Measurements from ENCODE around the gene HEATR9. TPM values are rescaled to one million over a fixed set of nuclear protein-coding genes. Genes with fewer than 3 reads are reported as not detected.
"Not testable (repeated sequence)": the region's sequence is repeated elsewhere in the genome, so short reads cannot be mapped to it uniquely, and the experiment has no call there.

Gene HEATR9
- total and polyA plus RNA-seq, 2 experiments from 2014 or later = not detected

GRCh38 chr17:35898283-35899070 lies 29.8 kb upstream of the HEATR9 start:
- no peaks in the 10 kb centered on the region for H3K9me2 ChIP-seq (replicated peaks; ENCODE audit: insufficient read depth)
- H4K20me1 ChIP-seq (ENCODE audit: insufficient read depth, poor library complexity, severe bottlenecking) = no peaks in the 10 kb centered on the region
- no peaks in the 10 kb centered on the region for H3K9me3 ChIP-seq (ENCODE audit: low read depth)
- H2AFZ ChIP-seq = no peak overlapping the region
- H3K79me2 ChIP-seq = no peaks in the 10 kb centered on the region
- no peak overlapping the region for H3K27ac ChIP-seq
- no peaks in the 10 kb centered on the region for H3K27me3 ChIP-seq
- H3K4me2 ChIP-seq = no peak overlapping the region
- H3K4me3 ChIP-seq = no peak overlapping the region
- peaks cover 8% of the 10 kb centered on the region for H3K4me1 ChIP-seq (ENCODE audit: insufficient read depth)
- TF ChIP-seq EZH2 (IDR thresholded peaks at IDR 0.05; ENCODE audit: borderline replicate concordance) = no peak
- no peak for TF ChIP-seq EZH2phosphoT487 (IDR thresholded peaks at IDR 0.05; ENCODE audit: low read depth, severe bottlenecking, unreplicated experiment)
- no peak for TF ChIP-seq CTCF (IDR thresholded peaks at IDR 0.05; ENCODE audit: poor library complexity)
- DNase-seq (ENCODE audit: low spot score) = no peak
- WGBS (ENCODE audit: low lambda C conversion rate, missing lambda C conversion rate) = 86% methylated on average over 6 of the region's 6 CpGs
- H3K36me3 ChIP-seq (replicated peaks; ENCODE audit: insufficient read depth, low read depth) = no peaks in the 10 kb centered on the region

GRCh38 chr17:35897772-35898171 lies 29.1 kb upstream of the HEATR9 start:
- not testable (repeated sequence) for H3K27ac ChIP-seq; H3K4me2 ChIP-seq; H3K27me3 ChIP-seq; H3K36me3 ChIP-seq (replicated peaks; ENCODE audit: insufficient read depth, low read depth); H4K20me1 ChIP-seq (ENCODE audit: insufficient read depth, poor library complexity, severe bottlenecking); H3K4me3 ChIP-seq; DNase-seq (ENCODE audit: low spot score); H3K79me2 ChIP-seq; H3K9me2 ChIP-seq (replicated peaks; ENCODE audit: insufficient read depth); H3K4me1 ChIP-seq (ENCODE audit: insufficient read depth); H2AFZ ChIP-seq; H3K9me3 ChIP-seq (ENCODE audit: low read depth)
- 96% methylated on average over 7 of the region's 7 CpGs for WGBS (ENCODE audit: low lambda C conversion rate, missing lambda C conversion rate)

DNA sequence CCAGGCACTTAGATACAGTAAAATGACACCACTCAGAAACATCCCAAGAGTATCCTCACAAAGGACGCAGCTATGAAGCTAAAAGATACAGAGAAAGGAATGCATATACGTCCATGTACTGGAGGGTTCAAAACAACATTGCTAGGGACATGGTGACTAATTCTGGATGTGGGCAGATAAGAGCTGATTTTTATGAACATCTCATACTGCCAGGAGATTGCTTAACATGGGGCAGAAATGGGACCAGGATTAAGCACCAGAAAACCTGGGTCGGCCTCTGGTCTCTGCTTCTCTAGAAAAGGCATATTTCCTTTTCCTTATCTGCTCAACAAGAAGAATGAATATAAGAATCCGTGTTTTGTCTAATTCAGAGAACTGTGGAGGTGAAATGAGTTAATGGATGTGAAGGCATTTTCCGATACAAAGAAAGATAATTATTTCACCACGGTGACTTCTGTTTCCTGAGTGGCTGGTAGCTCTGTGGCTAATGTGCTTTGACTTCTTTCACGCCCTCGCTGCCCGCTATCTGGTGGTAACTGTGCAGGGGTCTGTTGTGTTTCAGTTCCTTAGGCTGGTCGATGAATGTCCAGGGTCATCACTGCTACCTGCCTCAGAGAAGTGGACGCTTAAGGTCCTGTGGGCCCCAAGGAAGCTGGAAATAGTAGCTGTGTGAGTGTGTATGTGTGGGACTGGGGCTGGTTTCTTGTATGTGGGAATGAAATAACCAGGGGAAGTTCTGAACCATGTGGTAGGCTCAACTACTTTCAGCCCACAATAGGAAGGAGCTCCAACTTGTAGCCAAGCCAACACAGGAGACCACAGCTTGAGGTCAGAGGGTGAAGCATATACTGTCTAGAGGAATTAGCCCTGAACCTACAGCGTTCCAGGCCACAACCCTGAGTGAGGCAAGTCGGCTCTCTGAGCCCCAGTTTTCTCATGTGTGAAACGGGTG lies 27.2 kb upstream of the HEATR9 start:
- H3K79me2 ChIP-seq = no peaks in the 10 kb centered on the region
- H3K4me3 ChIP-seq = no peak overlapping the region
- H3K27me3 ChIP-seq = no peaks in the 10 kb centered on the region
- no peak overlapping the region for H2AFZ ChIP-seq
- no peaks in the 10 kb centered on the region for H3K9me2 ChIP-seq (replicated peaks; ENCODE audit: insufficient read depth)
- peaks cover 8% of the 10 kb centered on the region for H3K4me1 ChIP-seq (ENCODE audit: insufficient read depth)
- no peaks in the 10 kb centered on the region for H3K36me3 ChIP-seq (replicated peaks; ENCODE audit: insufficient read depth, low read depth)
- H4K20me1 ChIP-seq (ENCODE audit: insufficient read depth, poor library complexity, severe bottlenecking) = no peaks in the 10 kb centered on the region
- 93% methylated on average over 14 of the region's 14 CpGs for WGBS (ENCODE audit: low lambda C conversion rate, missing lambda C conversion rate)
- H3K9me3 ChIP-seq (ENCODE audit: low read depth) = no peaks in the 10 kb centered on the region
- H3K27ac ChIP-seq = no peak overlapping the region
- TF ChIP-seq CTCF (IDR thresholded peaks at IDR 0.05; ENCODE audit: poor library complexity) (no peak), EZH2phosphoT487 (IDR thresholded peaks at IDR 0.05; ENCODE audit: low read depth, severe bottlenecking, unreplicated experiment) (no peak), EZH2 (IDR thresholded peaks at IDR 0.05; ENCODE audit: borderline replicate concordance) (no peak)
- no peak for DNase-seq (ENCODE audit: low spot score)
- no peak overlapping the region for H3K4me2 ChIP-seq

- H3K4me2 ChIP-seq = no peak overlapping the region
- no peaks in the 10 kb centered on the region for H4K20me1 ChIP-seq (ENCODE audit: insufficient read depth, poor library complexity, severe bottlenecking)
- TF ChIP-seq EZH2phosphoT487 (IDR thresholded peaks at IDR 0.05; ENCODE audit: low read depth, severe bottlenecking, unreplicated experiment) = no peak
- no peak overlapping the region for H2AFZ ChIP-seq
- WGBS (ENCODE audit: low lambda C conversion rate, missing lambda C conversion rate) = 89% methylated on average over 7 of the region's 7 CpGs
- H3K27ac ChIP-seq = no peak overlapping the region
- no peaks in the 10 kb centered on the region for H3K36me3 ChIP-seq (replicated peaks; ENCODE audit: insufficient read depth, low read depth)
- no peak for DNase-seq (ENCODE audit: low spot score)
- H3K27me3 ChIP-seq = no peaks in the 10 kb centered on the region
- H3K4me1 ChIP-seq (ENCODE audit: insufficient read depth) = peaks cover 13% of the 10 kb centered on the region
- H3K9me2 ChIP-seq (replicated peaks; ENCODE audit: insufficient read depth) = no peaks in the 10 kb centered on the region
- no peak overlapping the region for H3K4me3 ChIP-seq
- H3K79me2 ChIP-seq = no peaks in the 10 kb centered on the region
- no peaks in the 10 kb centered on the region for H3K9me3 ChIP-seq (ENCODE audit: low read depth)
These were observed 25.5 kb upstream of the HEATR9 start for GRCh38 chr17:35894206-35894605.

Measured in hepatocyte (in vitro differentiated cells).